ENCODE results near the gene RBPMS2. TPM values are rescaled to one million over a fixed set of nuclear protein-coding genes. Genes with fewer than 3 reads are reported as not detected.

RBPMS2 gene
- total and polyA plus RNA-seq, 4 donors, result 0.42 to 7.9 (median 2.4) TPM

GRCh38 chr15:64813075-64813474 is 37.7 kb upstream of the RBPMS2 start:
- Histone ChIP-seq H3K4me3 (ENCODE audit: low read depth in 1 of 3, low read length in 3 of 3) (no peak overlapping the region), H3K36me3 (ENCODE audit: control insufficient read depth in 4 of 4, insufficient read depth in 3 of 4, low read depth in 1 of 4, low read length in 3 of 4) (no peaks in the 10 kb centered on the region), H3K27ac (ENCODE audit: low read depth in 1 of 2, low read length in 2 of 2) (no peak overlapping the region), H3K9me3 (ENCODE audit: control insufficient read depth in 4 of 4, low read length in 3 of 4) (no peaks in the 10 kb centered on the region), H3K9ac (ENCODE audit: low read depth in 1 of 2, low read length in 2 of 2) (no peak overlapping the region), H3K27me3 (ENCODE audit: control insufficient read depth in 4 of 4, insufficient read depth in 4 of 4, low read length in 3 of 4) (no peaks in the 10 kb centered on the region), H3K4me1 (ENCODE audit: control insufficient read depth in 4 of 4, insufficient read depth in 4 of 4, low read length in 3 of 4) (peaks cover 0 to 6% (median 2%) of the 10 kb centered on the region in 4 donors)
- 67% methylated on average over 6 of the region's 6 CpGs for WGBS
- TF ChIP-seq SP1 (IDR thresholded peaks at IDR 0.05) (no peak), NR2F2 (IDR thresholded peaks at IDR 0.05) (no peak)
- no peak for DNase-seq (ENCODE audit: low spot score)

GRCh38 chr15:64810497-64811326 is 35.3 kb upstream of the RBPMS2 start:
- no peaks in the 10 kb centered on the region for H3K36me3 ChIP-seq (ENCODE audit: control insufficient read depth in 4 of 4, insufficient read depth in 3 of 4, low read depth in 1 of 4, low read length in 3 of 4)
- H3K4me3 ChIP-seq (ENCODE audit: low read depth in 1 of 3, low read length in 3 of 3), result no peak overlapping the region
- no peaks in the 10 kb centered on the region for H3K27me3 ChIP-seq (ENCODE audit: control insufficient read depth in 4 of 4, insufficient read depth in 4 of 4, low read length in 3 of 4)
- H3K9ac ChIP-seq (ENCODE audit: low read depth in 1 of 2, low read length in 2 of 2), result no peak overlapping the region
- no peak overlapping the region for H3K27ac ChIP-seq (ENCODE audit: low read depth in 1 of 2, low read length in 2 of 2)
- peaks cover 0 to 2% (median 0%) of the 10 kb centered on the region in 4 donors for H3K4me1 ChIP-seq (ENCODE audit: control insufficient read depth in 4 of 4, insufficient read depth in 4 of 4, low read length in 3 of 4)
- 79% methylated on average over 6 of the region's 6 CpGs for WGBS
- TF ChIP-seq CTCF (IDR thresholded peaks at IDR 0.05; ENCODE audit: low read depth, low read length, missing input control), result no peak
- TF ChIP-seq GABPA (IDR thresholded peaks at IDR 0.05 in 1 of 2, conservative IDR thresholded peaks at IDR 0.05 in 1 of 2), result no peak
- no peak for TF ChIP-seq SP1 (IDR thresholded peaks at IDR 0.05)
- TF ChIP-seq NR2F2 (IDR thresholded peaks at IDR 0.05), result no peak
- TF ChIP-seq ATF3 (IDR thresholded peaks at IDR 0.05), result no peak
- no peak for TF ChIP-seq ZBTB33 (IDR thresholded peaks at IDR 0.05)
- TF ChIP-seq HNF4A (conservative IDR thresholded peaks at IDR 0.05), result no peak
- no peak for TF ChIP-seq JUND (IDR thresholded peaks at IDR 0.05)
- no peak for TF ChIP-seq FOXA2 (IDR thresholded peaks at IDR 0.05)
- TF ChIP-seq FOXA1 (IDR thresholded peaks at IDR 0.05), result no peak
- TF ChIP-seq RXRA (IDR thresholded peaks at IDR 0.05), result no peak
- no peak for TF ChIP-seq YY1 (IDR thresholded peaks at IDR 0.05)
- TF ChIP-seq EGR1 (IDR thresholded peaks at IDR 0.05; ENCODE audit: low read depth in 2 of 2), result no peak
- no peak for TF ChIP-seq TAF1 (conservative IDR thresholded peaks at IDR 0.05)
- TF ChIP-seq HNF4G (IDR thresholded peaks at IDR 0.05), result no peak
- no peak for TF ChIP-seq RAD21 (IDR thresholded peaks at IDR 0.05)
- no peak for TF ChIP-seq REST (IDR thresholded peaks at IDR 0.05)
- no peak for TF ChIP-seq MAX (IDR thresholded peaks at IDR 0.05)
- H3K9me3 ChIP-seq (ENCODE audit: control insufficient read depth in 4 of 4, low read length in 3 of 4), result no peaks in the 10 kb centered on the region
- no peak for DNase-seq (ENCODE audit: low spot score)

Data from liver (tissue), 9 donors.